ENCODE data around the gene MS4A18.
A peak's percentile ranks its signal among the peaks of the same experiment; 100 is the strongest.
"Not testable (repeated sequence)": the region's sequence is repeated elsewhere in the genome, so short reads cannot be mapped to it uniquely, and the experiment has no call there.

Gene MS4A18

DNA sequence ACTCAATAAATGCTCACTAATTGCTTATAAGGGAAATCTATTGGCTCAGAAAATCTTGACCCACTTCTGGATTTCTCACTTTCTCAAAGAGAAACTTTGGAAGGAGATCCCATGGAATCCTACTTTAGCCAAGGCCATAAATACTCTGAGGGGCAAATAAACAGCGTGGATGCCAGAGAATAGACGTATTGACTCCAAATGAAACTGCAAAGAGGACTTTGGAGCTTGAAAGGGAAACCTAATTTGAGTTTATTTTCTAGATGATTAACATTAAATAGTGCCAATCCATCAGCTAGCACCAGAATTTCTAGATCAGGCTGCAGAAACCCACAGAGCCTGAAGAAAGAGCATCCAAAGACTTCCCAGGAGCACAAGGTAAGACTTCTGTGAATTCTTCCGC is at the start of gene MS4A18:
Gene MS4A18 (plus strand): TSS at position 301 of the 400 bp plus-strand sequence.
- DNase-seq (ENCODE audit: low read depth, low spot score) = no peak

DNA sequence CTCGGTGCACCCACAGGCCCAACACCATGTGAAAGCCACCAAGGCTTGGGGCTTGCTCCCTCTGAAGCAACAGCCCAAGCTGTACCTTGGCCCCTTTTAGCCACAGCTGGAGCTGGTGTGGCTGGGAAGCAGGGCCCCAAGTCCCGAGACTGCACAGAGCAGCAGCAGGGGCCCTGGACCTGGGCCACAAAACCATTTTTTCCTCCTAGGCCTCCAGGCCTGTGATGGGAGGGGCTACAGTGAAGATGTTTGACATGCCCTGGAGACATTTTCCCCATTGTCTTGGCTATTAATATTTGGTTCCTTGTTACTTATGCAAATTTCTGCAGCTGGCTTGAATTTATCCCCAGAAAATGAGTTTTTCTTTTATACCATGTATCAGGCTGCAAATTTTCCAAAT is 46.3 kb upstream of the MS4A18 start:
- DNase-seq (ENCODE audit: low read depth, low spot score) = not testable (repeated sequence)

DNA sequence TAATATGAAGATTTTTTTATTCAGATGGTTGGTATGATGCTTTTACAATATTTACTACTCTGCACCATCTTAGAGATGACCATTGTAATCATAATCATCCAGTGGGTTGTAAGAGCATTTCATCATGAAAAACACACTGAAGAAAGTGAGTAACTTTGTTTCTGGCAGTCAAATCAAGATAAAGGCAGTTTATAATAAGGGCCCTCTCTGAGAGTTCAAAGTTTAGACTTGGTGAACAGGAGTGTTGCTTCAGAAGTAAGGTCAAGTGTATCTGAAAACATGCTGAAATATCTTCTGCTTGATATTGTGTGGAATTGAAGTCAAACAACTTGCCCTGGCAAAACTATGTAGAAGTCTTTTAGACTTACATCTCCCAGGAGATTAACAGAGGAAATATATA is 44.6 kb upstream of the MS4A18 start:
- no peak for DNase-seq (ENCODE audit: low read depth, low spot score)

DNA sequence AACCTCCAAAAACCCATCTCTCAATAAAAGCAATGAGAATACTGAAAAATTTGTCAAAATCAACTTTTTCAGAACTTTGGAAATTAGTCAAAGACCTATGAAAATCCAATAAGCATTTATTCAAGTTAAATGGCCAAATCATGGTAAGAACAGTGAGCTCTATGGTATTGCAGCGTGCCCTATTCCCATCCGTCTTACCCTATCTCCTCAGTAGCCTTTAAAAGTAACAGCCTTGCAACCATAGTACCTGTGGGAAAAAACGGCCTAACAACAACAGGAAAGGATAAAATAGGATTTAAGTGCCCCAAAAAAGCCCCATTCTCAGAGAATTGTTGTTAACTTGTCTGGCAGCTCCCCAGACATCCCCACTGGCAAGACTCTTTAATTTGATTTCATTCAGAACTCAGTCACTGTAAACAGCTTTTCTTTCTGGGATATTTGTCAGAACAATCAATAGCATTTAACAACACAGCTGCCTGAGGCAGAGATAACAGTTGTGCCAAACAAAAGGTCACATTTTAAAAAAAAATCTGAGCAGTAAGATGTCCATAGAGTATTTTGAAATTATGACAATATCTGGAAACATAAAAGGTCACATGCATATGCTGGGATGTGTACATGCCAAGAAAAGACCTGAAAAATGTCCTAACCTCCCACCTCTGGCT is 43.9 kb upstream of the MS4A18 start:
- no peak for DNase-seq (ENCODE audit: low read depth, low spot score)

DNA sequence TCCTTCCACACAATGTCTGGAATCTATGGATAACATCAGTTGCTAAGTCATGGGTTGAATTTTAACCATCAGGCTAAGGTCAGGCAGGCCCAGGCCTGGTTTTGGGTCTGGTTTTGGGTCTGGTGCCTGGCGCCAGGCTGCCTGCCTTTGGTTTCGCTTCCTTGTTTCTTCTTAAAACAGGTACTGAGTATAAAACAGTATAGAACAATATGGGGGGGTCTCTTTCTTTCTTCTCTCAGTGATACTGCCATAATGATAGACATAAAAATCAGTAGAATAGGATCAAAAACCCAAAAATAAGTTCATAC is 40.0 kb upstream of the MS4A18 start:
- not testable (repeated sequence) for DNase-seq (ENCODE audit: low read depth, low spot score)

DNA sequence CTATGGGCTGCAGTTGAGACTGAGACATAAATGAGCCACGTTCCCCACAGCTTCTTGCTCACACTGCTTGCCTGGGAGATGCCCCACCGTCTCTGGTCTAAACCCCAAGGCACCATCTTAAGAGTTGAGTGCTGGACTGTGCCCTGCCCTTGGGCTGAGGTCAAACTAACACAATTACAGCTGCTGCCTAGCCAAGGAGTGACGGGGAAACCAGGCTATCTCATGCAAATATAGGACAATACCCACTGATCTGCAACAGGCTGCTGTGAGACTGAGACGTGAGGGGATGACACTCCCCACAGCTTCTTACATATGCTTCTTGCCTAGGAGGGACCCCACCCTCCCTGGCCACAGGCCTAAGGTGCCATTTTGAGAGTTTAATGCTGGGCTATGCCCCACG is 32.9 kb upstream of the MS4A18 start:
- no peak for DNase-seq (ENCODE audit: low read depth, low spot score)

DNA sequence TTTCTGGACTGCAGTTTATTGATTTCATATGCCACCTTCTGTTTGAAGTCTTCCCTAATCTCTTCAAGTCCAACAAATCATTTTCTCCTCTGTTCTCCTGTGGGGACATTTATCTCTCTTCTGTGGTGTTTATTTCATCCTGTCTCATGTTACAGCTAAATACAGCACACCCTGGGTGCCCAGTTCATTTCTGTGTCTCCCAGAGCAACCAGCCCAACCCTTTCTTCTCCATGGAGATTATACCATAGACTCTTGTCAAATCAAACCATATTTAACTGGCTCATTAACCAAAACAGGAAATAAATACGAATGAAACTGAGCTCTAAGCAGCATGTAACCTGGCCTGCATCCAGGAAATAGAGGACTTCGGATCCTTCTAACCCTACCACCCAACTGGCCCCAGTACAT is 25.2 kb upstream of the MS4A18 start, which contains the start of gene MS4A8:
Gene MS4A8 (plus strand): TSS at position 329 of the 408 bp plus-strand sequence. CDS start 1,249 bp downstream, outside the sequence.
- no peak for DNase-seq (ENCODE audit: low read depth, low spot score)

DNA sequence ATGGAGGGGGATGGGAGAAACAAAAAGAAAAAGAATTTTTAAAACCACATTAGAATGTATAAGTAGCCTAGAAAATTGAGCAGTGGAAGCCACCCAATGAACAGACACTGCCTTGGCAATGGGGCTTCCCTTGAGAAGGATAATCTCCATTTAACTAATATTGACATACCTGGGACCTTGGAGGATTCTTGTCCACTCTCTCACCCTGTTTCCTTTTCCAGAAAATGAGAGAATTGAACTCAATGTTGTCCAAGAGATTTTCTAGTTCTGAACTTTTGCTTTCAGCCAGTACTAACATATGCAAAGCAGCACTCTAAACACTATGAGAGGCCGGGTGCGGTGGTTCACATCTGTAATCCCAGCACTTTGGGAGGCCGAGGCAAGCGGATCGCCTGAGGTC is 24.6 kb upstream of the MS4A18 start:
- no peak for DNase-seq (ENCODE audit: low read depth, low spot score)

DNA sequence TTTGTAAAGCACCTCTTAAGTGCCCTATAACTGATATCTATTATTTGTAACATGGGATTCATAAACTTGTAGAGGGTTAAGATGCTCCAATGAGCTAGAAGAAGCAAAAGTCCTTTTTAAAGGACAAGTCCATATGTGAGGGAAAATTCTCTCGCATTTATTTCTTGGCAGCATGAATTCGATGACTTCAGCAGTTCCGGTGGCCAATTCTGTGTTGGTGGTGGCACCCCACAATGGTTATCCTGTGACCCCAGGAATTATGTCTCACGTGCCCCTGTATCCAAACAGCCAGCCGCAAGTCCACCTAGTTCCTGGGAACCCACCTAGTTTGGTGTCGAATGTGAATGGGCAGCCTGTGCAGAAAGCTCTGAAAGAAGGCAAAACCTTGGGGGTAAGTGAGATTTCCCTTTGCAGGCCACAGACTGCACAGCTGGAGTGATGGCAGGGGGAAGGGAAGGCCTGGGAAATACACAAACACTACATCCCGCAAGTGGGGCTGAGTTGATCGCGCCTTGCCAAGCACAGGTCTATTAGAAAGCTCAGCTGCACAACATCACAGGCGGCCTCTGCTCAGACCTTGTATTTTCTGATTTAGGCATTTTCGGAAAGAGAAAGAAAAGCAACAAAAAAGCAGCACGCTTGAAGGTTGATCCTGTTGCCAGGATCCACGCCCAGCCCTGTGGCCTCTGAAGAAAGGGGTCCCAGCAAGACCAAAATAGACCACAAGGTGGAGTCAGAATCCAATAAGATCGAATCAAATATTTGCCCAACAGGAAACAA is 23.6 kb upstream of the MS4A18 start:
- peak; percentile 3 for DNase-seq (ENCODE audit: low read depth, low spot score)

DNA sequence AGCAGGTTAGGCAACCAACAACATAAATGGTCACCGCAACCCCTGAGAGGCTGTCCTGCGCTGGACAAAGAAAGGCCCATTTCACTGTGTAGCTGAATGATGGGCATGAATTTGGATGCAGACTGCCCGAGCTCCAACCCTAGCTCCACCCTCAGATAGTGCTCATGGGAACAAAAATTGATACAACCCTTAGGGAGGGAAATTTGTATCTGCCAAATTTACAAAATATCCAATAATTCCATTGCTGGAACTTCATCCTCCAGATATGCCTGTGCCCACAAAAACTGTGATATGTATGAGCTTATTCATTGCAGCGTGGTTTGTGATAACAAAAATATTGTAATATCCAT is 23.1 kb upstream of the MS4A18 start:
- DNase-seq (ENCODE audit: low read depth, low spot score) = no peak

DNA sequence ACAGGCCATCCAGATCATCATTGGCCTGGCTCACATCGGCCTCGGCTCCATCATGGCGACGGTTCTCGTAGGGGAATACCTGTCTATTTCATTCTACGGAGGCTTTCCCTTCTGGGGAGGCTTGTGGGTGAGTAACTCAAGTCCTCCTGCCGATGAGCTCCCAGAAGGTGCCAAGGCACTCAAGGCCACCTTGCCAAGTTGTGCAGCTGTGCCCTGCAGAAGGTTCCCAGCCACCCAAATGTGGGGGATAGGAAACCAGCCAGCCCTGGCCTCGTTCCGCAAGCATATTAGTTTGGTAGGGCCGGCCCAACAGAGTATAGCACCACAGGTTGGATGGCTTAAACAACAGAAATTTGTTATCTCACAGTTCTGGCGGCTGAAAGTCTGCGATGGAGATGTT is 21.1 kb upstream of the MS4A18 start:
- DNase-seq (ENCODE audit: low read depth, low spot score) = no peak

DNA sequence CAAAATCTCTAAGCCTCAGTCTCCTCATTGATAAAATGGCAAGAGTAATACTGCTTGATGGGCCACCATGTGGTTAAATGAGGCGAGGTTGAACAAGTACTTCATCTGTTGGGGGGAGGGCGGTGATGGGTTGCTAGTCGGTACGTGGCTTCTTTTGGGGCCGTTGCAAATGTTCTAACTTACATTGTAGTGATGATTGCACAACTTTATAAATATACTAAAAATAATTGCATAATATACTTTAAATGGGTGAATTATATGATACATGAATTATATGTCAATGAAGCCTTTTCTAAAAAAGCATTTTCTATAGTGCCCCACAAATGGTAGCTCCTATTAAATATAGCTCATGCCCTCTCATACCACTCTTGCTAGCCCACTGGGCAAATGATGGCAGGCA is 18.6 kb upstream of the MS4A18 start:
- DNase-seq (ENCODE audit: low read depth, low spot score) = no peak

DNA sequence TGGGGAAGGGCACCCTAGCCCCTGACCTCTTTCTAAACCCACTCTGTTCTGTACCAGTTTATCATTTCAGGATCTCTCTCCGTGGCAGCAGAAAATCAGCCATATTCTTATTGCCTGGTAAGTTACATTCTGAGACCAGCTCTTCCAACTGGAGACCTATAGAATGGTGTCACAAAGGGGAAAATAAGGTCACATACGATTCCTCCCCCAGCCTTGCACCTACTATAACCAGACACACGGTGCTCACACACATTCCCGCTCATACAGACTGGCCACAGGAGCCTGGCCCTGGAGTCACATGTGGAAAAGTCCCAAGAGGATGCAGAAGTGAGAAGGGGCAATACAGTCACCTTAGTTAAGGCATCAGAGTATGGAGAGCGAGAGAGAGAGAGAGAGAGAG is 17.6 kb upstream of the MS4A18 start:
- no peak for DNase-seq (ENCODE audit: low read depth, low spot score)

DNA sequence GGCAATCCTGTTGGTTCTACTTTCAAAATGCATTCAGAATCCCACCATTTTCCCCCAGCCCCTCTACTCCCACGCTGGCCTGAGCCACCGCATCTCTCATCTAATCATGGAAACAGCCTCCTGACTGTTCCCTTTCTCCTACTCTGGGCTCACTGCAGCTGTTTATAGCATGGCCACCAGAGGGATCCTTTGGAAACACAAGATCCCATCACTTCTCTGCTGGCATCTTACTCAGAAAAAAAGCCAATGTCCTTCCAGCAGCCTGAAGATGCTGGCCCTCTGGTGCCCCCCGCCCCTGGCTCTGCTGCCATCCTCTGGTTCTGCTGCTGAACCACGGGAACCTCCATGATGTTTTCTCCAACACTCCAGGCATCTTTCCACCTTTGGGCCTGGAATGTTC is 14.0 kb upstream of the MS4A18 start:
- no peak for DNase-seq (ENCODE audit: low read depth, low spot score)

DNA sequence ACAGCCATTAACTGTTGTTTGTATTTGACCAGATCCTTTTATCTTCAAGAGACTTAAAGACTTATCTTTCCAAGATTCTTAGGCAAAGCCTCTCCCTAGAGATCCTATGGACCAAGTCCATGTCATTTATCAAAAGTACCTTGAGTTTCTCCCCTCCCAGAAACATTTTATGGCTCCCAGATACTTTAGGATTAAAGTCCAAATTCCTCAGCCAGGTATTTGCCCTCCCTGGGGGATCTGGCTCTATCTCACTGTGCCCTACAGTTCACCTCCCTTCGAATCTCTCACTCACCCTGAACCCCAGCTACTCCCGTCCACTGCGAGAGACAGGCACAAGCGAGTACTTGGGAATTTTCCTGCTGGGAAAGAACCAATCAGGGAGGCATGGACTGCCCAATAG is 13.2 kb upstream of the MS4A18 start:
- DNase-seq (ENCODE audit: low read depth, low spot score) = no peak

DNA sequence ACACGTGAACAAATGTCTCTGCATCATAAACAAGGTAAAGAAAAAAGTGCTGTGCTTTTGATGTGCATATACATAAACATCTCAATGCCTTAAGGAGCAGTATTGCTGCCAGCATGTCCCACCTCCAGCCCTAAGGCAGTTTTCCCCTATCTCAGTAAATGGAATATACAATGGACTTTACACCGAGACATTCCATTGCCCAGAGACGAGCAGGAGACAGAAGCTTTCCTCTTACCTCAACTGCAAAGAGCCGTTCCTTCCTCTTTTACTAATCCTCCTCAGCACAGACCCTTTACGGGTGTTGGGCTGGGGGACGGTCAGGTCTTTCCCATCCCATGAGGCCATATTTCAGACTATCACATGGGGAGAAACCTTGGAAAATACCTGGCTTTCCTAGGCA is 11.1 kb upstream of the MS4A18 start:
- DNase-seq (ENCODE audit: low read depth, low spot score) = not testable (repeated sequence)

DNA sequence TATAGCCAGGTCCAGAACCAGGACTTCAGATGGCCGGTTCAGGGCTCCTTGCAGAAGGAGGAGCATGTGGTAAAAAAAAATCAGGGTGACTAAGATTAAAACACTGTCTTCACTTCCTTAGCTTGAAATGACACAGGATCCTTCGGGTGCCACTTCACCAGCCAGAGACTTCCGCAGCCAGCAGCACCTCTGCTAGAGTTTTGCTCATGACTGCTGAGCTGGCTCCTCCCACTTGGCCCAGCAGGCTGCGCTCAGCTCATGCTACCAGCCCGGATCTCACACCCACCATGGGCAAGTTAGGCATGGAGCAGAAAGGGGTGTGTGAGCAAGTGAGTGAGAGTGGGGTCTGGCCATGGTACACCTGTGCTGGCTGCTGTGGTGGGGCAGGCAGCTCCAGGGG is 6.6 kb upstream of the MS4A18 start:
- DNase-seq (ENCODE audit: low read depth, low spot score) = no peak

DNA sequence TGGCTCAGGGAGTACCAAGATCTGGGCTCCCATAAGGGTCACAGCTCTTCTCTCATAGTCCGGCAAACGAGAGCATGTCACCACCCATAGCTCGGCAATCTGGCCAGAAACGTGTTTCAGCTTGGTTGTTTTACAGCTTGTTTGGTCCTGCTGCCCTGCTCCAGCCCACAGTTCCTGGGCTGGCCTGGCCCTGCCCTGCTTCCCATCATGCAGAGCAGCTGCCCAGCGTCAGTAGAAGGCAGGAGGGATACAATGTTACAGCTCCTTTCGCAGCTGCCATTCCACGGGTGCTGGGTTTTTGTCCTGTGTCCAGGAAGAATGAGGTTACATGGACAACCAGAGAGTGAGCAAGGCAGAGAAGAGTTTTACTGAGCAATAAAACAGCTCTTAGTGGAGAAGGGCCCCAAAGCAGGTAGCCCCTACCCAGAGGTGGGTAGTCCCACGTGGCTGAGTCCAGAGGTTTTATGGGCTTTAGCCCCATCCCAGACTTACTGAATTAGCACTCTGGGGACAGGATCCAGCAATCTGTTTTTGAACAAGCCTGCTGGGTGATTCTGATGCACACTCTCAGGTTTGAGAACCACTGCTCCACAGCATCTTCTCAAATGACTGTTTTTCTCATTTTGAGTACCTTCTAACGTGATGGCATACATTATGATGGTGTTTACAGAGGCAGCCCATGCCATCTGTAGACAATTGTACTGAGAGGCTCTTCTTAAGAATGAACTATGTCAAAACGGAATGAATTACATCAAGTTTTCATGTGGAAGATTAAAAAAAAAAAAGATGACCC is 5.8 kb upstream of the MS4A18 start:
- no peak for DNase-seq (ENCODE audit: low read depth, low spot score)

DNA sequence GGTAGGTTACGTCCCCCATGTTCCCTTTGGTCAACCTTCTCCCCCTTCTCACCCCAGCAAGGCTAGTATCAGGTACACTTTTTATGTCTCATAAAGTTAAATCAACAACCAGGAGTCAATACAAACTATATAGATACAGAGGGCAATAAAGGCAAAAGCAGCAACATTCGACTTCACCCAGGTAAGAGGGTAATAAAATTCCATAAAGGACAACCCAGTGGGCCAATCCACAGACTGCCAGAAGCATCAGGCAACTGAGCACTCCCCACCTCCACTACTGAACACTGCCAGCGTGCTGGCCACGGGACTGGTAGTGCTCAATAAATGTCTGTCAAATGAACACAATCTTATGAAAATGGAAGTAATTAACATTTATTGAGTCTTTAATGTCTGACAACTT is 5.1 kb upstream of the MS4A18 start:
- no peak for DNase-seq (ENCODE audit: low read depth, low spot score)

DNA sequence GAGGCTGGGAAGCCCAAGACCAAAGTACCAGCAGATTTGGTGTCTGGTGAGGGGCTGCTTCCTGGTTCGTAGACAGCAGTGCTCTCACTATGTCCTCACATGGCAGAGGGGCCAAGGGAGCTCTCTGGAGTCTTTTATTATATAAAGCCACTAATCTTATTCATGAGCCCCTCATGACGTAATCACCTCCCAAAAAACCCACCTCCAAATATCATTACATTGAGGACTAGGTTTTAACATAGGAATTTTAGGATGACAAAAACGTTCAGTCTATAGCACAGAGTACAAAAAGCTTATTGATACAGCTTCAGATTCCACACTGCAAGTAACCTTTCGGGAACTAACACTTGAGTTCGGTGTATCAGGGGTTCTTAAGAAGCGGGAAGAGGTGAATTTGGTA is 4.1 kb upstream of the MS4A18 start:
- no peak for DNase-seq (ENCODE audit: low read depth, low spot score)

DNA sequence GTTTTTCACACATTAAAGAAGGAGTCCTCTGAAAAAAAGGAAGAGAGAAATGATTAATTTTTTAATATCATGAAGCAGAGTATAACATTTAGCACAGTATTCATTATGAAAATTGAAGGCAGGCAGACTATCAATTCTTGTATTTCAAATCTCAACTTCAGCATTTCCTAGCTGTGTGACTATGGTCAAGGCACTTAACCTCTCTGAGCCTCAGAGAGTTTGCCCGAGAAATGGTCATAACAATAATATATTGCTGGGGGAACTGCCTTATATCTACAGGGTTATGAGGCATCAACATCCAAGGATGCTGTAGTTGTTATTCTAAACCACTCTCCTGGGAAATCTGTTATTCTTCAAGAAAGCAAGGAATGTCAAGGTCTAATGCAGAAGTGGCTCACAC is 1.1 kb downstream of the MS4A18 start:
- DNase-seq (ENCODE audit: low read depth, low spot score) = no peak

DNA sequence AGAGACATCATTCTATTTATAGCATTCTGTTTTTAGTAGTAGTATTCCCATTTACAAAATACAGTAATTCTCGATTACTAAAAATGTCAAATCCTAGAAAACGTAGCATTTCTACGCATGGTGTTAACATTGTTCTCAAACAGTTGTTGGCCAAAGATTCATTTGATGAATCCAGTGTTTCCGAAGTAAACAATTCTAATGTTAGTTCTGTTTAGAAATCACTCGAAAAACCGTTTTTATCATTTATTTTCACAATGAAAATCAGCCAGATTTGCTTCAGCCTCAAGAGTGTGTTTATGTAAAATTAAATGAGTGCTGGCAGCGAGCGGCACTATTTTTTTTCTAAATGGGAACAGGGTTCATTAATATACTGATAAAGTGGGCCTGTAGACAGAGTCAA is 7.1 kb downstream of the MS4A18 start:
- DNase-seq (ENCODE audit: low read depth, low spot score) = no peak

DNA sequence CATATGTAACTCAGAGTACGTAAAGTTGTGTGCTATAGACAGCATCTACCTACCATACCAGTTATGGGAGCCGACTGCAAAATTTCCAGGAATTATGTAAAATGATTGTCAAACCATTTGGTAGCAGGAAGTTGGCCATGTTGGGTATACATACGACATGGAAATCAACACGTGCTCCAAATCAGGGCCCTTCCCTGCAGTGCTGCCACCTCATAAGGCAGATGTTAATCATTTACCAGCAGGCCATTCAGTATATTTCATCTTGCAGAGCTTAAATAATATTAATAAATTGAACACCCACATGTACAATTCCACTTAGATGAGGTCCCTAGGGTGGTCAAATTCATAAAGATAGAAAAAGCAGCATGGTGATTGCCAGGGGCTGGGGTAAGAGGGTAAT is 9.8 kb downstream of the MS4A18 start:
- DNase-seq (ENCODE audit: low read depth, low spot score) = no peak

All from astrocyte of the hippocampus (primary cell).